PC-3 (cell line): ENCODE results near the gene ZNF879. TPM values are rescaled to one million over a fixed set of nuclear protein-coding genes. Genes with fewer than 3 reads are reported as not detected.

ENCODE experiments used
- ATAC-seq: fragments of 200-7000 bp; cut with Tn5 transposase; 2 replicates; pipeline ENCODE4 v1.9.1; 2020; ENCODE audit warnings: mild to moderate bottlenecking, moderate library complexity
- BruUV-seq: library from RNA; stranded (reverse); fragments of 400-500 nt; replicated peaks from 2 replicates; lab custom pipeline; 2021; lab: Mats Ljungman, UMichigan
- CTCF ChIA-PET: fragments of 300-600 bp; sonication (Branson Sonifier 250); formaldehyde crosslinking; loops from one replicate; lab custom pipeline; 2022; ENCODE audit warnings: antibody characterized with exemption; lab: Charles Lee
- POLR2A ChIA-PET: fragments of 300-600 bp; sonication (Branson Sonifier 250); formaldehyde crosslinking; loops from one replicate; lab custom pipeline; 2022; ENCODE audit warnings: antibody characterized with exemption; ENCODE audit not compliant: unreplicated experiment; lab: Charles Lee
- DNase-seq: peaks from one replicate; pipeline ENCODE4 v3.0.0-alpha.2; 2015
- H2AFZ ChIP-seq: fragments of 300-600 bp; sonication (generic); 2 replicates; pipeline ENCODE4 v1.6.0; 2016; ENCODE audit warnings: antibody characterized with exemption, low read length
- H3F3A ChIP-seq: fragments of 300-600 bp; sonication (generic); one replicate; pipeline ENCODE4 v1.6.0; 2017; ENCODE audit warnings: antibody characterized with exemption, low read length, control low read depth, mild to moderate bottlenecking; ENCODE audit not compliant: unreplicated experiment
- H3K27ac ChIP-seq: fragments of 300-600 bp; sonication (generic); 2 replicates; pipeline ENCODE4 v1.5.1; 2016; ENCODE audit warnings: mild to moderate bottlenecking, low read length
- H3K27me3 ChIP-seq: fragments of 300-600 bp; sonication (generic); 2 replicates; pipeline ENCODE4 v1.6.1; 2016; ENCODE audit warnings: low read length, mixed read lengths
- H3K36me3 ChIP-seq: fragments of 300-600 bp; sonication (generic); 2 replicates; pipeline ENCODE4 v1.6.1; 2016; ENCODE audit warnings: low read depth, mixed run types, low read length, mixed read lengths
- H3K4me1 ChIP-seq: fragments of 300-600 bp; sonication (generic); 2 replicates; pipeline ENCODE4 v1.5.1; 2016; ENCODE audit warnings: low read length; ENCODE audit not compliant: insufficient read depth
- H3K4me2 ChIP-seq: fragments of 300-600 bp; sonication (generic); 2 replicates; pipeline ENCODE4 v1.6.0; 2016; ENCODE audit warnings: low read length
- H3K4me3 ChIP-seq: fragments of 300-600 bp; sonication (generic); 2 replicates; pipeline ENCODE4 v1.5.1; 2016; ENCODE audit warnings: mild to moderate bottlenecking, low read length, mixed read lengths
- H3K79me2 ChIP-seq: fragments of 300-600 bp; sonication (generic); 2 replicates; pipeline ENCODE4 v1.6.1; 2017; ENCODE audit warnings: low read length, mixed read lengths
- H3K9ac ChIP-seq: fragments of 300-600 bp; sonication (generic); 2 replicates; pipeline ENCODE4 v1.6.0; 2016; ENCODE audit warnings: mild to moderate bottlenecking, low read length
- H3K9me2 ChIP-seq: fragments of 300-600 bp; sonication (generic); replicated peaks from 2 replicates; pipeline ENCODE4 v1.6.1; 2016; ENCODE audit warnings: mixed run types, low read length, mixed read lengths
- H3K9me3 ChIP-seq: fragments of 300-600 bp; sonication (generic); 2 replicates; pipeline ENCODE4 v1.6.1; 2016; ENCODE audit warnings: low read length, mixed read lengths
- H4K20me1 ChIP-seq: fragments of 300-600 bp; sonication (generic); 2 replicates; pipeline ENCODE4 v1.6.1; 2016; ENCODE audit warnings: low read length, mixed read lengths
- CTCF ChIP-seq: fragments of 300-600 bp; sonication (generic); conservative IDR thresholded peaks from 2 replicates; pipeline ENCODE4 v1.5.1; 2017; ENCODE audit warnings: antibody characterized with exemption, low read depth, mild to moderate bottlenecking, low read length
- EZH2 ChIP-seq: fragments of 300-600 bp; sonication (generic); IDR thresholded peaks from one replicate; pipeline ENCODE4 v1.6.1; 2017; ENCODE audit warnings: antibody characterized with exemption, mild to moderate bottlenecking, low read length; ENCODE audit not compliant: unreplicated experiment
- EZH2phosphoT487 ChIP-seq: fragments of 300-600 bp; sonication (generic); IDR thresholded peaks from 2 replicates; pipeline ENCODE4 v1.6.1; 2018; ENCODE audit warnings: mild to moderate bottlenecking, antibody characterized with exemption, low read length, borderline replicate concordance
- intact Hi-C: fragments of 100-400 bp; cut with micrococcal nuclease; formaldehyde crosslinking; loops from 2 replicates; pipeline ENCODE4 v1.9.0; 2023
- total RNA-seq: library from RNA; depleted of rRNA; stranded (reverse); fragments of >200 nt; gene quantifications from 2 replicates; pipeline ENCODE4 v1.2.3, GENCODE V29; 2014

The ZNF879 gene
- total RNA-seq, 1 experiment from 2014 or later, result not detected

GRCh38 chr5:179006564-179006963 lies 17.0 kb upstream of the ZNF879 start:
- no peaks in the 10 kb centered on the region for H3K9me2 ChIP-seq
- no peaks in the 10 kb centered on the region for H3F3A ChIP-seq
- no peak for DNase-seq
- no peak overlapping the region for H3K9ac ChIP-seq
- no peaks in the 10 kb centered on the region for H3K79me2 ChIP-seq
- ATAC-seq, result no peak
- no TSS peak for BruUV-seq
- no peak overlapping the region for H2AFZ ChIP-seq
- H3K36me3 ChIP-seq, result no peaks in the 10 kb centered on the region
- intact Hi-C loops, result no loop called here
- no peak for TF ChIP-seq EZH2phosphoT487
- TF ChIP-seq CTCF, result no peak
- TF ChIP-seq EZH2, result no peak
- no peaks in the 10 kb centered on the region for H3K4me1 ChIP-seq
- no peaks in the 10 kb centered on the region for H3K27me3 ChIP-seq
- H3K4me3 ChIP-seq, result no peak overlapping the region
- POLR2A ChIA-PET, result no interaction called here
- peaks cover 40% of the 10 kb centered on the region for H3K9me3 ChIP-seq
- H3K4me2 ChIP-seq, result no peak overlapping the region
- no peaks in the 10 kb centered on the region for H4K20me1 ChIP-seq
- CTCF ChIA-PET, result no interaction called here
- no peak overlapping the region for H3K27ac ChIP-seq

GRCh38 chr5:179008667-179009066 lies 14.9 kb upstream of the ZNF879 start:
- no peaks in the 10 kb centered on the region for H3F3A ChIP-seq
- H3K79me2 ChIP-seq, result no peaks in the 10 kb centered on the region
- no peaks in the 10 kb centered on the region for H3K27me3 ChIP-seq
- H3K9me3 ChIP-seq, result peaks cover 43% of the 10 kb centered on the region; the same call in 1 of the 2 replicates
- no peaks in the 10 kb centered on the region for H3K4me1 ChIP-seq
- no peak overlapping the region for H3K4me3 ChIP-seq
- no peak for ATAC-seq
- POLR2A ChIA-PET, result no interaction called here
- BruUV-seq, result no TSS peak
- no peaks in the 10 kb centered on the region for H3K36me3 ChIP-seq
- CTCF ChIA-PET, result no interaction called here
- no peak for DNase-seq
- H3K4me2 ChIP-seq, result no peak overlapping the region
- no peak overlapping the region for H3K9ac ChIP-seq
- no peak overlapping the region for H3K27ac ChIP-seq
- no peaks in the 10 kb centered on the region for H4K20me1 ChIP-seq
- no peaks in the 10 kb centered on the region for H3K9me2 ChIP-seq
- peak; percentile 19; the same call in 1 of the 2 replicates for TF ChIP-seq CTCF
- no peak for TF ChIP-seq EZH2phosphoT487
- no peak overlapping the region for H2AFZ ChIP-seq
- intact Hi-C loops, result no loop called here

DNA sequence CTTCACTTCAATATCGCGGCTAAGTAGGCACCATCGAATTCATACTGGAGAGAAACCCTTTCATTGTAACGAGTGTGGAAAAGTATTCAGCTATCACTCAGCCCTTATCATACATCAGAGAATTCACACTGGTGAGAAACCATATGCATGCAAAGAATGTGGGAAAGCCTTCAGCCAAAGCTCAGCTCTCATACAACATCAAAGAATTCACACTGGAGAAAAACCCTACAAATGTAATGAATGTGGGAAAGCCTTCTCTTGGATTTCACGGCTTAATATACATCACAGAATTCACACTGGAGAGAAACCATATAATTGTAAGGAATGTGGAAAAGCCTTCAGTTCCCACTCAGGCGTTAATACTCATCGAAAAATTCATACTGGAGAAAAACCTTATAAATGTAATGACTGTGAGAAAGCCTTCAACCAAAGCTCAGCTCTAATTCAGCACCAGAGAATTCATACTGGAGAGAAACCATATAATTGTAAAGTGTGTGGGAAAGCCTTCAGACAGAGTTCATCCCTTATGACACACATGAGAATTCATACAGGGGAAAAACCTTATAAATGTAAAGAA lies 9.5 kb downstream of the ZNF879 start:
- Histone ChIP-seq H3K9me2 (no peaks in the 10 kb centered on the region), H3K9me3 (peaks cover 32% of the 10 kb centered on the region; the same call in 1 of the 2 replicates), H3K4me3 (no peak overlapping the region), H4K20me1 (no peaks in the 10 kb centered on the region), H3K27ac (no peak overlapping the region), H3K27me3 (no peaks in the 10 kb centered on the region), H3K4me1 (no peaks in the 10 kb centered on the region), H3K36me3 (no peaks in the 10 kb centered on the region), H3F3A (no peaks in the 10 kb centered on the region), H3K79me2 (no peaks in the 10 kb centered on the region), H3K9ac (no peak overlapping the region), H3K4me2 (no peak overlapping the region), H2AFZ (no peak overlapping the region)
- ChIA-PET POLR2A (no interaction called here), CTCF (no interaction called here)
- intact Hi-C loops, result no loop called here
- no peak for ATAC-seq
- BruUV-seq, result no TSS peak
- TF ChIP-seq EZH2phosphoT487, result no peak
- no peak for TF ChIP-seq CTCF
- TF ChIP-seq EZH2, result no peak
- no peak for DNase-seq
